GM18508 (cell line): ENCODE data around the gene IFNL1.
"Not testable (repeated sequence)": the region's sequence is repeated elsewhere in the genome, so short reads cannot be mapped to it uniquely, and the experiment has no call there.

Source experiments
- ATAC-seq: cut with Tn5 transposase; IDR thresholded peaks from one replicate; pipeline ENCODE4 v1.9.1; 2021; ENCODE audit warnings: moderate number of reproducible peaks; ENCODE audit not compliant: insufficient read depth, unreplicated experiment

IFNL1 gene

DNA sequence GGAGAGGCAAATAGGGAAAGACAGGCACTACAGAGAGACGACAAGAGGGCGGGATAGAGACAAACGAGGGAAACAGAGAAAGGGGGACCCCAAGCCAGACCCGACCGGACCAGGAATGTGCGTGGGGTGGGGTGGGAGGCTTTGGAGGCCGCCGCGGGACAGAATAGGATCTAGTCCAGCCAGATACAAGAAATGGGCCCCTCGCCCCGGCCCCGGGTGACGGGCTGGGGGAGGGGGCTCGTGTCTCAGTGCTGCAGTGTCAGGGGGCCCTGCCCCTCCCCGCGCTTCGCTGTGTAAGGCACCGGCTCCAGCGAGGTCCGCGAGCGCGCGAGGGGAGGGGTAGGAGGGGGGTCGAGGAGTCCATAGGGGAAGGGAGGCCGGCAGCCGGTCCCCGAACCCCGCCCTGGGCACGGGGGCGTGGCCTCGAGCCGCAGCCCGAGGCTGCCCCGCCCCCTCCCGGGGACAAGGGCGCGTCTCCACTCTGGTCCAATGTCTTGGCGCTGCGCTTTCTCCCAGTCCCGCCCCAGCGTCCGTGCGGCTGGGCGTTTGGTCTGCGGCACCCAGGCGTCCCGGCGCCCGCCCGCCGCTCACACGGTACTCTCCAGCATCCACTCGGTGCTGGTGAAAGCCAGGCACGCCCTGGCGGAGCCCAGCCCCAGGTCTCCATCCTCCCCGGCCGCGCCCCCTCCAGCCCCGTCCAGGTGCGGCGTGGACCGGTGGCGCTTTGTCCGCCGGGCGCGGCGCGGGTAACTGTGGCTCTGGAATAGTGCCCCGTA, 11.0 kb downstream of the IFNL1 start:
- ATAC-seq: no peak

DNA sequence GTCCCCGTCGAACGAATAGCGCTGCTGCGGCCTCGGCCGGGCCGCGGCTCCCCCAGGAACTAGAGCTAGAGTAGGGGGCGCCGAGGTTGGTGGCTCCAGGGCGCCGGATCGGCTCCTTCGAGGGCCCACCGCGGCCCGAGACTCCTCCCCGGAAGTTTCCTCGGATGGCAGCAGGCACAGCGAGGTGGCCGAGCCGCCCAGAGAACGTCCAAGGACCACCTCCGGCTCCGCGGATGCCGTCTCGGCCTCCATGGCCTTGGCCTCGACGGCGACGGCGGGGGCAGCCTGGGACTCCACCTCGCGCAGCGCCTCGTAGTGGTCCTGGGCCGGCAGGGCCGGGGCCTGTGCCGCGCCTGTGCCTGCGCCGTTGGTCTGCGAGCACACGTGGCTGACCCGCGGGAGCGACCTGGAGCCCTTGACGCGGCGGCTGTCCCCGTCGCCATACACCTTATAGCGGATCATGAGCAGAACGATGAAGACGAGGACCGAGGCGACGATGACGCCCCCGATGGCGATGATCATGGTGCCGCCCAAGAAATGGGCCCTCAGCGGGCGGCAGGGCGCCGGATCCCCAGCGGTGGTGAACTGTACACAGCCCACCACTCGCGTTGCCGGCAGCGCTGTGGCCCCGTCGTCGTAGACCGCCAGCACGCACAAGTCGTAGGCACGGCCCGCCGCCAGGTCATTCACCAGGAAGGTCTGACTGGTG, 11.8 kb downstream of the IFNL1 start:
- ATAC-seq: no peak

- no peak for ATAC-seq
Measured at GRCh38 chr19:39308531-39309304, 12.5 kb downstream of the IFNL1 start.

GRCh38 chr19:39309305-39309670, 13.1 kb downstream of the IFNL1 start:
- not testable (repeated sequence) for ATAC-seq

DNA sequence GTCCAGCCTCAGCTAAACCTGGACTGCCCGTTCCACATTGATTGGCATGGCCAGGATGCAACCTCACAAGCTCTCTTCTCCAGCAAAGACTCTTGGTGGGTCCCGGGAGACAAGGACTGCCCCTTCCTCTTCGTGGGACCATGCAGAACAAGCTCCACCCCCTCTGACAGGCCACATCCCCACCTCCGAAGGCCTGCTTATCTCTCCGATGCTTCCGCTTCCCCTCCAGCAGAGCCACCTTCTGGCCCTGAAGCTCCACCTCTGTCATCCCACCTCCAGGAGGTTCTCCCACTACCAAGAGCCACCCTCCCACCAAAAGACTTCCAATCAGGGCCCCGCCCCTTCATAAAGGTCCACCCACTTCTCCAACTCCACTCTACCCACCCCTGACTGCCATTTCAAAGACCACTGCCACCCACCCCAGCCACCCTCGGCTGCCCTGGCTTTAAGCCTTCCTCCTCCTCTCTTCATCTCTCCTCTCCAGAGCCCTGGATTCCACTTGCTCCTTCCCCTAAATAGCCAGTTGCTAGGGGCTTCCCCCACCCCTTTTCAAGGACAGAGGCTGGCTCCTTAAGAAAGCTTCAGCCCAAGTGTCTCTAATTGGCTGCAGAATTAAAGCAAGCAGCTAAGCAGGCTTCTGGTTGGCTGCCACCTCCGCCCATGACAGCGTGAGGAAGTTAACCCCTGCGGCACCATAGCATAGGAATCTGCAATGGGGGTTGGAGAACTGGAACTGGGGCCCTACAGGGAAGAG, 14.5 kb downstream of the IFNL1 start:
- no peak for ATAC-seq

DNA sequence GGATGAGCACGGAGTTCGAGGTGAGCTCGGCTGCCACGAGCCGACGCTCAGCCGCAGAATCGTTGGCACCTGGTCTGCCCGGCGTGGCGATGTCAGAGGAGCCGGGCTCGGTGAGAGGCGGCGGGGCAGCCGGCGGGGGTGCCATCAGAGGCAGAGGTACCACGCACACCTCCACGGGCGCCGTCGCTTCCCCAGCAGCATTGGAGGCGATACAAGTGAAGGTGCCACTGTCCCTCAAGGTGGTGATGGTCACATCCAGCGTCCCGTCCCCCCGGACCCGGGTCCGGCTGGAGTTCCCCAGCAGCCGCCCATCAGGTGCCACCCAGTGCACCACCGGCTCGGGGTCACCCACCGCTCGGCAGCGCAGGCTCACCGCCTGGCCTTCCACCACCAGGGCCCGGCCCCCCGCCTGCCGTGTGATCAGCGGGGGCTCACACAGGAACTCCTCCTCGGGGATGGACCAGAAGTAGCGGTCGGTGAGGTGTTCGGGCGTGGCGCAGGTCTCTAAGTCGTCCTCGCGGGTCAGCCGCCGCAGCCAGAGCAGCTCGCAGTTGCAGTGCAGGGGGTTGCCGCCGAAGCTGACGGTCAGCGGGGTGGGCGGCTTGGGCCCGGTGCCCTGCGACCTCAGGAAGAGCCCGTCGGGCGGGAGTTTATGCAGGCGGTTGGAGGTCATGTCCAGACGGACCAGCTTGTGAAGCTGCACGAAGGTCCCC, 18.0 kb downstream of the IFNL1 start:
- ATAC-seq: no peak

- no peak for ATAC-seq
Measured at GRCh38 chr19:39315933-39316332, 19.7 kb downstream of the IFNL1 start.

DNA sequence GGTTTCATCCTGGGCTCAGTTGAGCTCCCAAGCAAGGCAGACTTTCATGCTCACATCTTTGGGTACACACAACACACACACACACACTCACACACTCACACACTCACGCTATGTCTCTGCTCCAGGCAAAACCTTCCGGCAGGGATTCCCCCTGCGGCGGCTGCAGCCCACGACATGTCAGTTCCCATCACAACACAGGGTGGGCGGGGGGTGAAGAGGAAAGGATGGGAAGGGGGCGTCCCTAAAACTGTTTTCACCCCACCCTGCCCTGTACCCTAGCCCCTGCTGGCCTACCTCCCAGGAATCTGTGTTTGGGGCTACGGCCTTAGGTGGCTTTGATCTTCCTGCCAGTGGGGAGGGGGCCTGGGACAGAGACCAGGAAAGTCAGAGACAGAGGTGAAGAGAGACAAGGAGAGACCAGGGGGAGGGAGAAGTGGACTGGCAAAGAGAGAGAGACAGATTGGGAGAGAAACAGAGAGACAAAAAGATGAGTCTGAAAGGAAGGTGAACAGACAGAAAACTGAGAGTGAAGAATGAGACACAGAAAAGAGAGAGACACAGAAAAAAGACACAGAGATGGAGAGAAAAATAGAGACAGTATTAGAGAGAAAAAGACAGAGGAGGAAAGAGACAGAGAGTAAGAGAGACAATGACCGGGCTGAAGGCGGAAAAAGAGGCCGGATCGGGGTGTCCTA, 20.6 kb downstream of the IFNL1 start:
- no peak for ATAC-seq

GRCh38 chr19:39317476-39317875, 21.3 kb downstream of the IFNL1 start:
- no peak for ATAC-seq

DNA sequence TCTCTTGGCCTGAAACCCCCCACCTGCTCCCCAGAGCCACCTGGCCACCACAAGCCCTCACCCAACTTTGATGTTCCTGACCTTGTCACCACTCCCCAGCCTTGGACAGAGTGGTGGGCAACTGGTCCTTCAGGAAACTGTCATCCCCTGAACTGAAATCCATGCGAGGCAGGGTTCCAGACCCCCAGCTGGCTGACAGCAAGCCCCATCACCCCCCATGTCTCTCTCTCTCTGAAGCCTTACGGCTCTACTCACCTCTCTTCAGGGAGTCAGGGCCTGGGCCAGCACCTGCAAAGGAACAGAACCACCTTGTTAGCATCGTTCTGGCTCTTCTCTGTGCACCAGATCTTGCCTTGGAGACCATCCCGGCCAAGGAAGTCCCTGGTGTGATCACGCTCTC, 21.9 kb downstream of the IFNL1 start:
- no peak for ATAC-seq

DNA sequence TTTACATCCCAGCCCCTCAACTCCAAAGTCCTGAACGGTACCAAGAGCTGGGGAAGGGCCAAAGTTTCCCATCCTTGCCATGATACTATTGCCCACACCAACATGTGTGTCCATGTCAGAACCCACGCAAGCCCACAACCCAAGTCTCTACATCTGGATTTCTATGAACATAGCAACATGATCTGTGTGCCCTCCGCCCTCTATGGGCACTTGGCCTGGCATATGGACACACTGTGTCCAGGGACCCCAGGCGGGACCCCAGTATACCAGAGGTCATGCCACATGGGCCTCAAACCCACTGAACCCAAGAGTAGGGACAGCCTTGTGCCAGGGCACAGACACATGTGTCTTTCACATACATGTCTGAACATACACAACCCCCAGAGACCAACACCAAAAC, 22.5 kb downstream of the IFNL1 start:
- no peak for ATAC-seq

GRCh38 chr19:39319098-39319891, 23.1 kb downstream of the IFNL1 start:
- ATAC-seq: no peak

DNA sequence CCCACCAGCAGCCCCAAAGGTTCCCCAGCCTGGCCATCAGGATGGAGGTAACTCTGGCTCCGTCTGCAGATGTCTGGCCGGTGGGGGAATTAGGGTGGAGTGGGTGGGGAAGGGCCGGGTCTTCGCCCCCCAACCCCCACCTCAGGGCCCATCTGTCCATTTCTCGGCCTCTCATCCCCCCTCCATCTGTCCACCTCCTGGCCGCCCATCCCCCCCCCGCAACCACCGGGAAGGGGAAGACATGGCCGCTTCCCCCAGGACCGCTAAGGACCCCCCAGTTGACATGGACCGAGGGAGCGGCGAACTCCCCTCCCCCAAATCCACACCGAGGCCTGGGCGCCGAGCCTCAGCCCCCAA, 23.7 kb downstream of the IFNL1 start:
- no peak for ATAC-seq

GRCh38 chr19:39321117-39321831, 25.1 kb downstream of the IFNL1 start:
- no peak for ATAC-seq

GRCh38 chr19:39321832-39322176, 25.6 kb downstream of the IFNL1 start:
- no peak for ATAC-seq

- no peak for ATAC-seq
Measured at GRCh38 chr19:39324242-39324842, 28.1 kb downstream of the IFNL1 start.

DNA sequence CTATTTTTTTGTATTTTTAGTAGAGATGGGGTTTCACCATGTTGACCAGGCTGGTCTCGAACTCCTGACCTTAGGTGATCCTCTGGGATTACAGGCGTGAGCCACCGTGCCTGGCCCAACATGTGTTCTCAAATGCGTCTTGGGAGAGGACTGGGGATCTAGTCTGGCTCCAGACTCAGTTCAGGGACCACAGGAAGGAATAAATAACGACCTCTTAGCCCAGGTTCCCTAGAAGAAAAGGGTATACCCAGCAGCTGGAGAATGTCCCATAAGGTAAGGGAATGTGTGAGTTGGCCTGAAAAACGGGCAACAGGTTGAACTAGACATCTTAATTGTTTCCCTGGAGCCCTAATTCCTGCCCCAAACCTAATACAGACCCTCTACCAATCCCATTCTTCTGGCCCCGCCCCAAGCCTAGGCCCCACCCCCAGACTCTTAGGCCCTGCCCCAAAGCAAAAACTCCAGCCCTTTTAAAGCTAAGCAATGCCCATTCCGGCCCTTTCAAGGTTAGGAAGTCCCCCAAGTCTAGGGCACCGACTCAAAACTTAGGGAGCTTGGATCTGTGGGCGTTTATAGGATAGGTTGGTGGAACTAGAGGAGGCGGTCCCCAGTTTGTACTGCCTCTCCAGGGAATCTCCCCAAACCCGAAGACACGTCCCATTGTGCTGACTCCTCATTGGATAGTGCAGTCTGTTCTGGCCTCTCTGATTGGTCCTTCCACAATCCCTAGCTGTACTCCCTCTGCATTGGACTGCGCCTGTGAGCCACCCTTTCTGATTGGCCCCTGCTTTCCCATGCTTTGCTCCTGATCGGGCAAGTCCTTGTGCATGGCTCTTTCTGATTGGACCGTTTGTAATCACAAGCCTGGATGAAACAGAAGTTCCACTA, 29.8 kb downstream of the IFNL1 start:
- no peak for ATAC-seq
